ENCODE results near the gene MAP4. TPM values are rescaled to one million over a fixed set of nuclear protein-coding genes. Genes with fewer than 3 reads are reported as not detected.
A peak's percentile ranks its signal among the peaks of the same experiment; 100 is the strongest.

The MAP4 gene
- total and polyA plus RNA-seq, 7 donors: 85.5 to 1,424 (median 819) TPM

- intact Hi-C loops (cut with DNase I): no loop called here
- ATAC-seq (no peak), DNase-seq (no peak)
- Histone ChIP-seq H3K4me1 (peaks cover 13% of the 10 kb centered on the region), H3K9me3 (no peaks in the 10 kb centered on the region), H3K36me3 (ENCODE audit: insufficient read depth in 1 of 2, low read depth in 1 of 2) (peaks cover 0 to 98% of the 10 kb centered on the region in 2 donors), H3K27me3 (ENCODE audit: insufficient read depth in 3 of 3, low read length in 2 of 3) (no peaks in the 10 kb centered on the region), H3K4me3 (no peak overlapping the region), H3K27ac (no peak overlapping the region)
- 97% methylated on average over 3 of the region's 3 CpGs for WGBS, 3 donors
- TF ChIP-seq CTCF (IDR thresholded peaks at IDR 0.05): no peak
These were observed 119.5 kb downstream of the MAP4 start for GRCh38 chr3:47896736-47897135.

- TF ChIP-seq CTCF (IDR thresholded peaks at IDR 0.05): no peak
- Histone ChIP-seq H3K9me3 (no peaks in the 10 kb centered on the region), H3K4me1 (peaks cover 26% of the 10 kb centered on the region), H3K27me3 (ENCODE audit: insufficient read depth in 3 of 3, low read length in 2 of 3) (no peaks in the 10 kb centered on the region), H3K4me3 (no peak overlapping the region), H3K27ac (peak overlapping the region; percentile 18), H3K36me3 (ENCODE audit: insufficient read depth in 1 of 2, low read depth in 1 of 2) (peaks cover 0 to 97% of the 10 kb centered on the region in 2 donors)
- DNase-seq (no peak), ATAC-seq (no peak)
- intact Hi-C loops (cut with DNase I): no loop called here
- 78 to 95% (median 93%) methylated on average over 3 of the region's 3 CpGs for WGBS, 3 donors
These were observed 121.0 kb downstream of the MAP4 start for GRCh38 chr3:47895241-47895640.

- no peak overlapping the region for H3K4me3 ChIP-seq
- TF ChIP-seq CTCF (IDR thresholded peaks at IDR 0.05): no peak
- H3K4me1 ChIP-seq: peaks cover 31% of the 10 kb centered on the region
- no peak overlapping the region for H3K27ac ChIP-seq
- WGBS, 3 donors: 89 to 91% (median 90%) methylated on average over 15 of the region's 15 CpGs
- intact Hi-C loops (cut with DNase I): no loop called here
- H3K27me3 ChIP-seq (ENCODE audit: insufficient read depth in 3 of 3, low read length in 2 of 3): no peaks in the 10 kb centered on the region
- H3K9me3 ChIP-seq: no peaks in the 10 kb centered on the region
- H3K36me3 ChIP-seq (ENCODE audit: insufficient read depth in 1 of 2, low read depth in 1 of 2): peaks cover 0 to 94% of the 10 kb centered on the region in 2 donors
- no peak for DNase-seq
- no peak for ATAC-seq
These were observed 123.8 kb downstream of the MAP4 start for GRCh38 chr3:47892286-47893040.

- Histone ChIP-seq H3K27ac (peak overlapping the region; percentile 50), H3K36me3 (ENCODE audit: insufficient read depth in 1 of 2, low read depth in 1 of 2) (peaks cover 0 to 86% of the 10 kb centered on the region in 2 donors), H3K4me1 (peaks cover 31% of the 10 kb centered on the region), H3K27me3 (ENCODE audit: insufficient read depth in 3 of 3, low read length in 2 of 3) (no peaks in the 10 kb centered on the region), H3K9me3 (no peaks in the 10 kb centered on the region), H3K4me3 (no peak overlapping the region)
- no peak for TF ChIP-seq CTCF (IDR thresholded peaks at IDR 0.05)
- no peak for DNase-seq
- ATAC-seq: peak in 2 of 4 donors; percentile 6 to 10
- intact Hi-C loops (cut with DNase I): no loop called here
- 86 to 98% (median 87%) methylated on average over 3 of the region's 3 CpGs for WGBS, 3 donors
These were observed 124.6 kb downstream of the MAP4 start for GRCh38 chr3:47891613-47892005.
